Tibial nerve (tissue), 4 donors: Measurements from ENCODE around the gene TMEM126B. TPM values are rescaled to one million over a fixed set of nuclear protein-coding genes. Genes with fewer than 3 reads are reported as not detected.

Source experiments
- DNase-seq, 2 donors: peaks; one replicate each; pipeline ENCODE4 v3.0.0-alpha.2; 2019; ENCODE audit warnings: low spot score in 2 of 2
- H3K27ac ChIP-seq, 4 donors: fragments of 200-600 bp; sonication (generic) in 3 of 4; one replicate each; pipeline ENCODE4 v1.5.1; 2017 to 2019; ENCODE audit warnings: mild to moderate bottlenecking in 1 of 4
- H3K27me3 ChIP-seq, 2 donors: fragments of 200-600 bp; sonication (generic) in 1 of 2; one replicate each; pipeline versions ENCODE4 v1.5.1 to v1.6.0; 2017 to 2019
- H3K36me3 ChIP-seq, 3 donors: fragments of 200-600 bp; sonication (generic); one replicate each; pipeline ENCODE4 v1.5.1; 2018 to 2019
- H3K4me1 ChIP-seq, 4 donors: fragments of 200-600 bp; sonication (generic) in 3 of 4; one replicate each; pipeline ENCODE4 v1.5.1; 2017 to 2019
- H3K4me3 ChIP-seq, 4 donors: fragments of 200-600 bp; sonication (generic) in 3 of 4; one replicate each; pipeline ENCODE4 v1.5.1; 2017 to 2019; ENCODE audit warnings: mild to moderate bottlenecking in 1 of 4, moderate library complexity in 1 of 4
- H3K9me3 ChIP-seq, 4 donors: fragments of 200-600 bp; sonication (generic) in 3 of 4; one replicate each; pipeline ENCODE4 v1.5.1; 2017 to 2019
- EP300 ChIP-seq, 2 donors: sonication (generic); formaldehyde crosslinking; IDR thresholded peaks; one replicate each; pipeline ENCODE4 v1.6.1; 2017; ENCODE audit warnings: antibody characterized with exemption in 2 of 2, mild to moderate bottlenecking in 1 of 2
- POLR2A ChIP-seq, 2 donors: fragments of 450-650 bp; IDR thresholded peaks; one replicate each; pipeline ENCODE4 v1.6.1; 2017; ENCODE audit warnings: antibody characterized with exemption in 2 of 2, mild to moderate bottlenecking in 2 of 2, moderate library complexity in 2 of 2
- WGBS, 2 donors: methylation state at CpG; one replicate each; pipeline ENCODE4 v1.1.5; 2018; 5-methylcytosine and 5-hydroxymethylcytosine counted together
- total RNA-seq, 4 donors: library from RNA; depleted of rRNA; stranded (reverse); fragments of >200 nt; gene quantifications; one replicate each; pipeline ENCODE4 v1.1.0, GENCODE V29; 2016
- TF ChIP-seq, protein P1 (sequence below), 5 experiments: fragments of 200-600 bp in 3 of 5; fragments of 450-650 bp in 2 of 5; sonication (generic) in 3 of 5; IDR thresholded peaks; one replicate each; pipeline ENCODE4 v1.5.1; 2016 to 2019; ENCODE audit warnings: antibody characterized with exemption in 5 of 5, mild to moderate bottlenecking in 3 of 5, moderate library complexity in 2 of 5

Gene TMEM126B
- total RNA-seq, 4 donors from 2014 or later, result 39.4 to 55.9 (median 46.4) TPM

GRCh38 chr11:85679576-85679975 is 51.2 kb downstream of the TMEM126B start:
- no peak for DNase-seq
- TF ChIP-seq, protein P1, sequence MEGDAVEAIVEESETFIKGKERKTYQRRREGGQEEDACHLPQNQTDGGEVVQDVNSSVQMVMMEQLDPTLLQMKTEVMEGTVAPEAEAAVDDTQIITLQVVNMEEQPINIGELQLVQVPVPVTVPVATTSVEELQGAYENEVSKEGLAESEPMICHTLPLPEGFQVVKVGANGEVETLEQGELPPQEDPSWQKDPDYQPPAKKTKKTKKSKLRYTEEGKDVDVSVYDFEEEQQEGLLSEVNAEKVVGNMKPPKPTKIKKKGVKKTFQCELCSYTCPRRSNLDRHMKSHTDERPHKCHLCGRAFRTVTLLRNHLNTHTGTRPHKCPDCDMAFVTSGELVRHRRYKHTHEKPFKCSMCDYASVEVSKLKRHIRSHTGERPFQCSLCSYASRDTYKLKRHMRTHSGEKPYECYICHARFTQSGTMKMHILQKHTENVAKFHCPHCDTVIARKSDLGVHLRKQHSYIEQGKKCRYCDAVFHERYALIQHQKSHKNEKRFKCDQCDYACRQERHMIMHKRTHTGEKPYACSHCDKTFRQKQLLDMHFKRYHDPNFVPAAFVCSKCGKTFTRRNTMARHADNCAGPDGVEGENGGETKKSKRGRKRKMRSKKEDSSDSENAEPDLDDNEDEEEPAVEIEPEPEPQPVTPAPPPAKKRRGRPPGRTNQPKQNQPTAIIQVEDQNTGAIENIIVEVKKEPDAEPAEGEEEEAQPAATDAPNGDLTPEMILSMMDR (IDR thresholded peaks at IDR 0.05), result no peak
- TF ChIP-seq POLR2A (IDR thresholded peaks at IDR 0.05) (no peak), EP300 (IDR thresholded peaks at IDR 0.05) (no peak)
- Histone ChIP-seq H3K36me3 (no peaks in the 10 kb centered on the region), H3K27ac (no peak overlapping the region), H3K27me3 (no peaks in the 10 kb centered on the region), H3K4me3 (no peak overlapping the region), H3K4me1 (peaks cover 0 to 13% (median 0%) of the 10 kb centered on the region in 4 donors), H3K9me3 (peaks cover 0 to 3% (median 0%) of the 10 kb centered on the region in 4 donors)
- WGBS, 2 donors, result 68 to 78% methylated on average over 4 of the region's 4 CpGs

GRCh38 chr11:85680897-85681296 is 52.5 kb downstream of the TMEM126B start:
- Histone ChIP-seq H3K27me3 (no peaks in the 10 kb centered on the region), H3K9me3 (no peaks in the 10 kb centered on the region), H3K4me3 (no peak overlapping the region), H3K27ac (no peak overlapping the region), H3K4me1 (peaks cover 0 to 23% (median 0%) of the 10 kb centered on the region in 4 donors), H3K36me3 (no peaks in the 10 kb centered on the region)
- no peak for TF ChIP-seq EP300 (IDR thresholded peaks at IDR 0.05)
- TF ChIP-seq POLR2A (IDR thresholded peaks at IDR 0.05), result no peak
- TF ChIP-seq, protein P1 (IDR thresholded peaks at IDR 0.05), result no peak
- WGBS, 2 donors, result 71 to 81% methylated on average over 1 of the region's 1 CpG
- no peak for DNase-seq

GRCh38 chr11:85682330-85683305 is 54.2 kb downstream of the TMEM126B start:
- H3K9me3 ChIP-seq, result no peaks in the 10 kb centered on the region
- peak overlapping the region in 3 of 4 donors; percentile 32 to 77 (median 57) for H3K27ac ChIP-seq
- peak in 1 of 2 donors; percentile 6 for TF ChIP-seq EP300 (IDR thresholded peaks at IDR 0.05)
- no peak for TF ChIP-seq POLR2A (IDR thresholded peaks at IDR 0.05)
- TF ChIP-seq, protein P1 (IDR thresholded peaks at IDR 0.05), result no peak

DNA sequence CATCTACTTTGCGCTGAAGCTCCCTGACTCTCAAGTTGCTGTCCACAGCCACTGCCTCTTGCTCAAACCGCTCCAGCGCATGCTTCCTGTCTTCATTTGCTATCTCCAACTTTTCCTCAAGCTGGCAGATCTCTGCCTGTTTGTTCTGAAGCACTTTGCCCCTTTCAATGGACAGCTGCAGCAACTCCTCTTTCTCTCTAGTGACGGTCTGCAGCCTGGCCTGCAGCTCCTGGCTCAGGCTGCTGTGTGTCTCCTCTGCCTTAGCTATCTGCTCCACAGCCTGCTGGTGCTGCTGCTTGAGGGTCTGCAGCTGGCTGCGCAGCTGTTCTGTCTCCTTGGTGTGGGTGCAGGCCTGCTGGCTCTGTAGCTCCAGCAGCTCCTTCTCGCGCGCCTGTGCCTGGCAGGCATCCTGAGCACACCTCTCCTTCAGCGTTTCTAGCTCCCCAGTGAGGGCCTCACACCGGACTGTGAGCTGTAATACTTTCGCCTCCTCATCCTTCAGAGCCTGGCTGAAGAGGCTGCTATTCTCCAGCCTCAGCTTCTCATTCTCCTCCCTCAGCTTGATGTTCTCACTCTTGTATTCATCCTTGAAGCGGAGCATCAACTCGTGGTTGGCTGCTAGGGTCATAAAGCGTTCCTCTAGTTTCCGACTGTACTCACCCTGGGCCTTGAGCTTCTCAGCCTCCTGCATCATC is 56.9 kb downstream of the TMEM126B start:
- Histone ChIP-seq H3K4me1 (peaks cover 0 to 29% (median 0%) of the 10 kb centered on the region in 4 donors), H3K27me3 (no peaks in the 10 kb centered on the region), H3K27ac (peak overlapping the region in 3 of 4 donors; percentile 61 to 75 (median 68)), H3K4me3 (peak overlapping the region; percentile 21 to 47 (median 32)), H3K36me3 (no peaks in the 10 kb centered on the region), H3K9me3 (no peaks in the 10 kb centered on the region)
- TF ChIP-seq POLR2A (IDR thresholded peaks at IDR 0.05) (no peak), EP300 (IDR thresholded peaks at IDR 0.05) (no peak)
- TF ChIP-seq, protein P1 (IDR thresholded peaks at IDR 0.05), result no peak
- WGBS, 2 donors, result 68 to 73% methylated on average over 15 of the region's 15 CpGs
- no peak for DNase-seq

More at GRCh38 chr11:85682330-85683305, 54.2 kb downstream of the TMEM126B start:
- WGBS, 2 donors, result 21 to 40% methylated on average over 43 of the region's 43 CpGs
- H3K4me3 ChIP-seq, result peak overlapping the region; percentile 25 to 65 (median 48)
- peak; percentile 25 to 33 for DNase-seq
- peaks cover 0 to 29% (median 0%) of the 10 kb centered on the region in 4 donors for H3K4me1 ChIP-seq
- H3K36me3 ChIP-seq, result no peaks in the 10 kb centered on the region
- no peaks in the 10 kb centered on the region for H3K27me3 ChIP-seq
